Hypothalamus (tissue), 51 donors: Measurements from ENCODE around the gene FRMD4A.
"Not testable (repeated sequence)": the region's sequence is repeated elsewhere in the genome, so short reads cannot be mapped to it uniquely, and the experiment has no call there.

Source experiments
- DNase-seq, 51 donors: peaks; one replicate each; lab custom pipeline; 2025; lab: John Stamatoyannopoulos, UW

Gene FRMD4A

GRCh38 chr10:13896146-13896545 lies 434.6 kb downstream of the FRMD4A start:
- not testable (repeated sequence) for DNase-seq

- DNase-seq, result no peak
Observed at GRCh38 chr10:13894412-13895093, 436.2 kb downstream of the FRMD4A start.

- no peak for DNase-seq
Observed at GRCh38 chr10:13893926-13894325, 436.8 kb downstream of the FRMD4A start.

GRCh38 chr10:13892871-13893270 lies 437.9 kb downstream of the FRMD4A start:
- DNase-seq, result no peak

GRCh38 chr10:13892001-13892491 lies 438.7 kb downstream of the FRMD4A start:
- peak in 2 of 51 donors; percentile 26 to 39 for DNase-seq

- DNase-seq, result peak in 17 of 51 donors; percentile 20 to 71 (median 42)
Observed at GRCh38 chr10:13891128-13892000, 439.4 kb downstream of the FRMD4A start.

GRCh38 chr10:13890233-13891127 lies 440.2 kb downstream of the FRMD4A start:
- DNase-seq, result peak in 28 of 51 donors; percentile 14 to 71 (median 48)

- no peak for DNase-seq
Observed at GRCh38 chr10:13887761-13888160, 443.0 kb downstream of the FRMD4A start.

GRCh38 chr10:13885238-13885990 lies 445.3 kb downstream of the FRMD4A start:
- DNase-seq, result peak in 33 of 51 donors; percentile 38 to 90 (median 67)

GRCh38 chr10:13883636-13884444 lies 446.9 kb downstream of the FRMD4A start:
- no peak for DNase-seq

- DNase-seq, result peak in 7 of 51 donors; percentile 11 to 43 (median 25)
Observed at GRCh38 chr10:13882119-13882711, 448.5 kb downstream of the FRMD4A start.

- no peak for DNase-seq
Observed at GRCh38 chr10:13880760-13881159, 450.0 kb downstream of the FRMD4A start.

GRCh38 chr10:13877154-13877909 lies 453.4 kb downstream of the FRMD4A start:
- DNase-seq, result peak in 12 of 51 donors; percentile 14 to 45 (median 29)

GRCh38 chr10:13873196-13873595 lies 457.5 kb downstream of the FRMD4A start:
- no peak for DNase-seq

- no peak for DNase-seq
Observed at GRCh38 chr10:13872411-13872810, 458.3 kb downstream of the FRMD4A start.

- no peak for DNase-seq
Observed at GRCh38 chr10:13871776-13872175, 458.9 kb downstream of the FRMD4A start.

- DNase-seq, result no peak
Observed at GRCh38 chr10:13871011-13871410, 459.7 kb downstream of the FRMD4A start.

GRCh38 chr10:13869295-13869664 lies 461.4 kb downstream of the FRMD4A start:
- DNase-seq, result no peak
